Astrocyte of the spinal cord (primary cell): ENCODE results near the gene SSH2.

Source experiments
- DNase-seq: peaks from one replicate; pipeline ENCODE4 v3.0.0; 2011; ENCODE audit warnings: low read depth, low spot score
- H3K4me3 ChIP-seq: 2 replicates; pipeline ENCODE4 v1.5.1; 2011; ENCODE audit warnings: low read depth, mild to moderate bottlenecking, low read length, moderate library complexity
- CTCF ChIP-seq: IDR thresholded peaks from 2 replicates; pipeline ENCODE4 v1.5.1; 2012; ENCODE audit warnings: low read depth, mild to moderate bottlenecking, low read length, inconsistent platforms
- in situ Hi-C: cut with HindIII; loops from 2 replicates; pipeline ENCODE4 v1.10.0; 2017; ENCODE audit warnings: low sequenced_read_pairs

SSH2 gene

GRCh38 chr17:29633886-29634285 is 296.1 kb downstream of the SSH2 start:
- no peak overlapping the region for H3K4me3 ChIP-seq
- DNase-seq, result no peak
- in situ Hi-C loops, result no loop called here
- no peak for TF ChIP-seq CTCF

GRCh38 chr17:29630630-29631193 is 299.3 kb downstream of the SSH2 start:
- in situ Hi-C loops, result no loop called here
- DNase-seq, result no peak
- no peak for TF ChIP-seq CTCF
- no peak overlapping the region for H3K4me3 ChIP-seq

- no peak for DNase-seq
- no peak for TF ChIP-seq CTCF
- in situ Hi-C loops, result no loop called here
- no peak overlapping the region for H3K4me3 ChIP-seq
Observed at GRCh38 chr17:29629839-29630238, 300.2 kb downstream of the SSH2 start.

GRCh38 chr17:29628644-29629043 is 301.4 kb downstream of the SSH2 start:
- H3K4me3 ChIP-seq, result no peak overlapping the region
- in situ Hi-C loops, result no loop called here
- no peak for DNase-seq
- no peak for TF ChIP-seq CTCF

GRCh38 chr17:29627951-29628350 is 302.1 kb downstream of the SSH2 start:
- TF ChIP-seq CTCF, result no peak
- in situ Hi-C loops, result no loop called here
- no peak for DNase-seq
- no peak overlapping the region for H3K4me3 ChIP-seq

GRCh38 chr17:29625037-29625750 is 304.8 kb downstream of the SSH2 start:
- in situ Hi-C loops, result no loop called here
- DNase-seq, result peak; percentile 39
- H3K4me3 ChIP-seq, result no peak overlapping the region
- no peak for TF ChIP-seq CTCF

- in situ Hi-C loops, result no loop called here
- TF ChIP-seq CTCF, result no peak
- no peak for DNase-seq
- no peak overlapping the region for H3K4me3 ChIP-seq
Observed at GRCh38 chr17:29624586-29624985, 305.4 kb downstream of the SSH2 start.
